ENCODE data around the gene RNF144A.
"Not testable (repeated sequence)": the region's sequence is repeated elsewhere in the genome, so short reads cannot be mapped to it uniquely, and the experiment has no call there.

Gene RNF144A

GRCh38 chr2:6978991-6979390, 61.8 kb downstream of the RNF144A start:
- intact Hi-C loops (cut with DNase I): no loop called here

GRCh38 chr2:6982449-6982848, 65.2 kb downstream of the RNF144A start:
- DNase-seq: peak in 1 of 42 donors; percentile 23
- intact Hi-C loops (cut with DNase I): no loop called here

More at GRCh38 chr2:6978991-6979390, 61.8 kb downstream of the RNF144A start:
- DNase-seq: peak in 1 of 42 donors; percentile 23

- peak in 1 of 42 donors; percentile 26 for DNase-seq
- intact Hi-C loops (cut with DNase I): no loop called here
These were observed 65.8 kb downstream of the RNF144A start for GRCh38 chr2:6982934-6983589.

GRCh38 chr2:6986301-6986911, 69.2 kb downstream of the RNF144A start:
- DNase-seq: peak in 7 of 42 donors; percentile 41 to 75 (median 55)
- intact Hi-C loops (cut with DNase I): no loop called here

GRCh38 chr2:6986912-6987361, 69.7 kb downstream of the RNF144A start:
- intact Hi-C loops (cut with DNase I): no loop called here
- peak in 12 of 42 donors; percentile 38 to 83 (median 62) for DNase-seq

- no peak for DNase-seq
- intact Hi-C loops (cut with DNase I): no loop called here
These were observed 73.7 kb downstream of the RNF144A start for GRCh38 chr2:6990871-6991270.

- intact Hi-C loops (cut with DNase I): no loop called here
- DNase-seq: no peak
These were observed 75.6 kb downstream of the RNF144A start for GRCh38 chr2:6992794-6993228.

GRCh38 chr2:6993229-6993640, 76.0 kb downstream of the RNF144A start:
- DNase-seq: peak in 41 of 42 donors; percentile 53 to 91 (median 78)
- intact Hi-C loops (cut with DNase I): no loop called here

GRCh38 chr2:6993936-6994335, 76.7 kb downstream of the RNF144A start:
- intact Hi-C loops (cut with DNase I): no loop called here
- peak in 1 of 42 donors; percentile 46 for DNase-seq

- intact Hi-C loops (cut with DNase I): no loop called here
- DNase-seq: peak in 1 of 42 donors; percentile 34
These were observed 77.4 kb downstream of the RNF144A start for GRCh38 chr2:6994536-6995128.

- peak in 1 of 42 donors; percentile 30 for DNase-seq
- intact Hi-C loops (cut with DNase I): no loop called here
These were observed 78.3 kb downstream of the RNF144A start for GRCh38 chr2:6995391-6996097.

GRCh38 chr2:6999211-6999877, 82.1 kb downstream of the RNF144A start:
- intact Hi-C loops (cut with DNase I): no loop called here
- peak in 2 of 42 donors; percentile 5 to 27 for DNase-seq

- DNase-seq: peak in 1 of 42 donors; percentile 17
- intact Hi-C loops (cut with DNase I): not testable (repeated sequence)
These were observed 84.2 kb downstream of the RNF144A start for GRCh38 chr2:7001395-7001794.

- DNase-seq: no peak
- intact Hi-C loops (cut with DNase I): no loop called here
These were observed 86.7 kb downstream of the RNF144A start for GRCh38 chr2:7003895-7004294.

- intact Hi-C loops (cut with DNase I): no loop called here
- DNase-seq: no peak
These were observed 87.4 kb downstream of the RNF144A start for GRCh38 chr2:7004636-7005035.

GRCh38 chr2:7007488-7007845, 90.3 kb downstream of the RNF144A start:
- no peak for DNase-seq
- intact Hi-C loops (cut with DNase I): no loop called here

- peak; percentile 81 to 95 (median 91) for DNase-seq
- intact Hi-C loops (cut with DNase I): no loop called here
These were observed 90.9 kb downstream of the RNF144A start for GRCh38 chr2:7007846-7008741.

Data from head of caudate nucleus (tissue), 42 donors.